ENCODE results near the gene NUB1. TPM values are rescaled to one million over a fixed set of nuclear protein-coding genes. Genes with fewer than 3 reads are reported as not detected.

Gene NUB1
- total RNA-seq, 2 donors from 2014 or later = 46.4 to 53.7 TPM

DNA sequence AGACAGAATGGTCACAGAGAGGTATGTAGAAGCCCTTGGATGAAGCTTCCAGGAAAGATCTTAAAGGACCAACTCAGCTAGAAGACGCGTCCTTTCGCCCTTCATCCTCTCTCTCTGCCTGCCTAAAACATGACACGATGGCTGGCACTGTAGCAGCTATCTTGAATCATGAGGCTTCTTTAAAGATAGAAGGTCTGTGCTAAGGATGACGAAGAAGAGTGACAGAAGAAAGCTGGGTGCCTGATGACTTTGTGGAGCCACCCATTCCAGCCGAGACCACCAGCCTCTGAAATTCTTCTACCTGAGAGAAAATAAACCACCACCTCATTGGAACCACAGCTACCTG lies 42.7 kb downstream of the NUB1 start:
- no peaks in the 10 kb centered on the region for H3K36me3 ChIP-seq
- WGBS = 89% methylated on average over 6 of the region's 6 CpGs
- no peak for DNase-seq (ENCODE audit: low spot score)
- no peaks in the 10 kb centered on the region for H3K27me3 ChIP-seq (replicated peaks; ENCODE audit: insufficient read depth)
- TF ChIP-seq, protein P1, sequence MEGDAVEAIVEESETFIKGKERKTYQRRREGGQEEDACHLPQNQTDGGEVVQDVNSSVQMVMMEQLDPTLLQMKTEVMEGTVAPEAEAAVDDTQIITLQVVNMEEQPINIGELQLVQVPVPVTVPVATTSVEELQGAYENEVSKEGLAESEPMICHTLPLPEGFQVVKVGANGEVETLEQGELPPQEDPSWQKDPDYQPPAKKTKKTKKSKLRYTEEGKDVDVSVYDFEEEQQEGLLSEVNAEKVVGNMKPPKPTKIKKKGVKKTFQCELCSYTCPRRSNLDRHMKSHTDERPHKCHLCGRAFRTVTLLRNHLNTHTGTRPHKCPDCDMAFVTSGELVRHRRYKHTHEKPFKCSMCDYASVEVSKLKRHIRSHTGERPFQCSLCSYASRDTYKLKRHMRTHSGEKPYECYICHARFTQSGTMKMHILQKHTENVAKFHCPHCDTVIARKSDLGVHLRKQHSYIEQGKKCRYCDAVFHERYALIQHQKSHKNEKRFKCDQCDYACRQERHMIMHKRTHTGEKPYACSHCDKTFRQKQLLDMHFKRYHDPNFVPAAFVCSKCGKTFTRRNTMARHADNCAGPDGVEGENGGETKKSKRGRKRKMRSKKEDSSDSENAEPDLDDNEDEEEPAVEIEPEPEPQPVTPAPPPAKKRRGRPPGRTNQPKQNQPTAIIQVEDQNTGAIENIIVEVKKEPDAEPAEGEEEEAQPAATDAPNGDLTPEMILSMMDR (IDR thresholded peaks at IDR 0.05) = no peak
- no peak for TF ChIP-seq POLR2A (IDR thresholded peaks at IDR 0.05)
- no peak for TF ChIP-seq POLR2AphosphoS5 (IDR thresholded peaks at IDR 0.05)
- no peak overlapping the region for H3K27ac ChIP-seq
- H3K4me1 ChIP-seq (replicated peaks) = peaks cover 2% of the 10 kb centered on the region
- no peak overlapping the region for H3K4me3 ChIP-seq
- no peaks in the 10 kb centered on the region for H3K9me3 ChIP-seq
- intact Hi-C loops (cut with DNase I) = no loop called here

DNA sequence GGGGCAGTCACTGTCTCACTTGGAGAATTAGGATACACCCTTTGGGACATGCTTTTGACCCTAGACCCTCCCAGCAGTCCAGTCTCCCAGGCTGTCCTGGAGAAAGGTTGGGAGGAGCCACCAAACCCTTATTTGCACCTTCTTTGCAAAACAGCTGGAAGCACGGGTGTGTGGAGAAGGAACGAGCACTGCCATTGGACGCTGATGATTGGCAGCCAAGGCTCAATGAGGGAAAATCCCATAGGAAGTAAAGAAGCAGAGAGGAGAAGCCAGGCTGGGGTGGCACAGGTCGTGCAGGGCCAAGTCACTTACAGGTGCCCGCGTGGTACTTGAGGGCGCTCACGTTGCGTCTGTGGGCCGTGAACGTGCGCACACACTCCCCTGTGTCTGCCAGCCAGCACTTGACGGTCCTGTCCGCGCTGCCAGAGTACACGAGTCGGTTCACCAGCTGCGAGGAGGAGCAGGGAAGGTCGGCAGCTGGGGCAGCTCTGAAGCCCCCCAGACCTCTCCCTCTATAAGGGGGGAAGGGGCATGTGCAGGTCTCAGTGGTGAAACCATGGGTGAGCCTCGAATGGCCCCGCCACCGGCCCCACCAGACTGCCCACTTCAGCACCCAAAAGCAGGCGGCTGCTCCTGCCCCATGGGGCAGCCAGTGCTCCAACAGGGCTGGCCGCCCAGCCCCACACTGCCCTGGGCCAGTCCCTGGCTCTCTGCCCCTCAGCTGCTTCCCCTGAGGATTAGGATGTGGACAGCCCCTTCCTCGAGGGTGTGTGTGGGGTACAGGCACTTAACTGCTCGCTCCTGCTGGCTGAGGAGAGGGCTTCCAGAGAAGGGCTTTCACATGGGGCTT lies 43.4 kb downstream of the NUB1 start:
- H3K36me3 ChIP-seq = no peaks in the 10 kb centered on the region
- H3K27me3 ChIP-seq (replicated peaks; ENCODE audit: insufficient read depth) = no peaks in the 10 kb centered on the region
- no peak overlapping the region for H3K27ac ChIP-seq
- peaks cover 2% of the 10 kb centered on the region for H3K4me1 ChIP-seq (replicated peaks)
- DNase-seq (ENCODE audit: low spot score) = no peak
- 94% methylated on average over 26 of the region's 26 CpGs for WGBS
- H3K9me3 ChIP-seq = no peaks in the 10 kb centered on the region
- intact Hi-C loops (cut with DNase I) = no loop called here
- TF ChIP-seq POLR2A (IDR thresholded peaks at IDR 0.05) = no peak
- TF ChIP-seq, protein P1 (IDR thresholded peaks at IDR 0.05) = no peak
- no peak for TF ChIP-seq POLR2AphosphoS5 (IDR thresholded peaks at IDR 0.05)
- H3K4me3 ChIP-seq = no peak overlapping the region

DNA sequence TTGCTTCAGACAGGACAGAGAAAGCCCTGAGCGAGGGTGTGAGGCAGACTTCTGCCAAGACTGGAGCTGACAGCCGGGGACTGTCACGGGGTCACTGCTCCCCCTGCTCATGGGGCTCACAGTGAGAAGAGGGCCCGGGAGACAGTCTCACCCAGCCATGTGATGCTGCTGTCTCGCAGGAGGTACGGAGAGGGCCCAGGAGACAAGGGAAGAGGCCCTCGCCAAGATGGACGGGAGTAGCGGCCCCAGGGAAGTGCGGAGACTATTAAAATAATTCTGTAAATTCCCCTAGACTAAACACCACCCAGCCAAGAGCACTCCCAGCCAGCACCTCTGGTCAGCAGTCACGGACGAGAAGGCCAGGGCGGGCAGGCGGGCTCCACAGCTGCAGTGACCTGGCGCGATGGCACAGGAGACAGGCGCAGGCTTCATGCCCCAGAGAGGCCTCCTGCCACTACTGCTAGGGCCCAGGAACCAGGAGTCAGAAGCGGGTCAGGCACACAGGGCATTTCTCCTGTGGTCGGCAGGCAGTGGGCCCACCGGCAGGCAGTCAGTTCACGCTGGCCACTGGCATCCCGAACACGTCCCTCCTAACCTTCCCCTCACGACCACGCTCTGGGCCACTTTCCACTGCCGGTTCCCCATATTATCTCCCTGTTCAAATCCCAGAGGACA lies 44.2 kb downstream of the NUB1 start:
- Histone ChIP-seq H3K27me3 (replicated peaks; ENCODE audit: insufficient read depth) (no peaks in the 10 kb centered on the region), H3K36me3 (no peaks in the 10 kb centered on the region), H3K4me3 (no peak overlapping the region), H3K9me3 (no peaks in the 10 kb centered on the region), H3K27ac (no peak overlapping the region), H3K4me1 (replicated peaks) (peaks cover 2% of the 10 kb centered on the region)
- TF ChIP-seq POLR2AphosphoS5 (IDR thresholded peaks at IDR 0.05) (no peak), POLR2A (IDR thresholded peaks at IDR 0.05) (no peak)
- DNase-seq (ENCODE audit: low spot score) = no peak
- 88% methylated on average over 26 of the region's 26 CpGs for WGBS
- intact Hi-C loops (cut with DNase I) = no loop called here

DNA sequence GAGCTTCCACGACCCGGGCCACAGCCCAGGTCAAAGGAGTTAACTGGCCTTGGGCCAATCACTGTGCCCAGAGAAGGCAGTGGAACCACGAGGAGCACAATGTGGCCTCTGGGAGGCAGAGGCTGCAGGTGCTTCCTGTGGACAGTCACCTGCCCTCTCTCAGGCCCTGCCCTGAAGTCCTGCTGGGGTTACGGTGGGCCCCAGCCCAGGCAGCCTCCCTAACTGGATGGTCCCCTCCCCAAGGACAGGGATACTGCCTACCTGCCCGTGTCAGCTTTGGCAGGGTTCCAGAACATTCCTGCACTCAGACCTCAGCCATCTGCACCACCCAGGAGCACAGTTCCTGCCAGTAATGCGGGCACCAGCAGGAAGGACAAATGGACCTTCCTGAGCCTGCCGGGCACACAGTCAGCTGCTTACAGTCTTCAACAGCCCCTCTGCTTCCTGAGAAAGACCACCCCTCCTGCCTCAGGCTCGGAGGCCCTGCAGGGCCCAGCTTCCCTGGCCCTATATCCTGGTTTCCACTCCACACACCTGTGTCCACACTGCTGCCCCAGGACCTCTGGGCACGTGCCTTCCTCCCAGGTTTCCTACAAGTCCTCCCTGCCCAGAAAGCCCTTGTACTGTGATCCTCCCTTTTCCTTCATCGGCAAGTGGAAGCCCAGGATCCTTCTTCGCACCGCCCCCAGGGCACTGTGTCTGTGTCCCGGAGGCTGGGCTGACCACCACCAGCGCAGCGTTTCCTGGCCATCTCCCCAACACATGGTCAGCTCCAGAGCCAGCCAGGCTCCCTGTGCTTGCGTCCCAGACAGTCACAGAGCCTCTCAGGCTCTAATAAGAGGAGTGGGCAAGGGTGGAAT lies 44.9 kb downstream of the NUB1 start:
- 62% methylated on average over 16 of the region's 16 CpGs for WGBS
- DNase-seq (ENCODE audit: low spot score) = no peak
- no peak overlapping the region for H3K27ac ChIP-seq

More for the DNA sequence above, 44.9 kb downstream of the NUB1 start:
- no peak overlapping the region for H3K4me3 ChIP-seq
- peaks cover 2% of the 10 kb centered on the region for H3K4me1 ChIP-seq (replicated peaks)
- no peaks in the 10 kb centered on the region for H3K27me3 ChIP-seq (replicated peaks; ENCODE audit: insufficient read depth)
- intact Hi-C loops (cut with DNase I) = no loop called here
- no peak for TF ChIP-seq POLR2AphosphoS5 (IDR thresholded peaks at IDR 0.05)
- TF ChIP-seq, protein P1 (IDR thresholded peaks at IDR 0.05) = no peak
- no peak for TF ChIP-seq POLR2A (IDR thresholded peaks at IDR 0.05)
- no peaks in the 10 kb centered on the region for H3K36me3 ChIP-seq
- no peaks in the 10 kb centered on the region for H3K9me3 ChIP-seq
